Hepatocyte (in vitro differentiated cells): ENCODE measurements around the gene BEND7.

ENCODE experiments used
- EZH2 ChIP-seq: fragments of 200-600 bp; sonication (generic); IDR thresholded peaks from 2 replicates; pipeline ENCODE4 v1.6.1; 2016; ENCODE audit warnings: antibody characterized with exemption, mild to moderate bottlenecking, borderline replicate concordance
- EZH2phosphoT487 ChIP-seq: fragments of 200-600 bp; sonication (generic); IDR thresholded peaks from one replicate; pipeline ENCODE4 v1.6.1; 2018; ENCODE audit warnings: antibody characterized with exemption, mild to moderate bottlenecking, low read depth, moderate library complexity; ENCODE audit not compliant: unreplicated experiment, severe bottlenecking
- TF ChIP-seq, protein P1 (sequence below): fragments of 200-600 bp; sonication (generic); IDR thresholded peaks from 2 replicates; pipeline ENCODE4 v1.5.1; 2016; ENCODE audit warnings: antibody characterized with exemption, mild to moderate bottlenecking; ENCODE audit not compliant: poor library complexity

DNA sequence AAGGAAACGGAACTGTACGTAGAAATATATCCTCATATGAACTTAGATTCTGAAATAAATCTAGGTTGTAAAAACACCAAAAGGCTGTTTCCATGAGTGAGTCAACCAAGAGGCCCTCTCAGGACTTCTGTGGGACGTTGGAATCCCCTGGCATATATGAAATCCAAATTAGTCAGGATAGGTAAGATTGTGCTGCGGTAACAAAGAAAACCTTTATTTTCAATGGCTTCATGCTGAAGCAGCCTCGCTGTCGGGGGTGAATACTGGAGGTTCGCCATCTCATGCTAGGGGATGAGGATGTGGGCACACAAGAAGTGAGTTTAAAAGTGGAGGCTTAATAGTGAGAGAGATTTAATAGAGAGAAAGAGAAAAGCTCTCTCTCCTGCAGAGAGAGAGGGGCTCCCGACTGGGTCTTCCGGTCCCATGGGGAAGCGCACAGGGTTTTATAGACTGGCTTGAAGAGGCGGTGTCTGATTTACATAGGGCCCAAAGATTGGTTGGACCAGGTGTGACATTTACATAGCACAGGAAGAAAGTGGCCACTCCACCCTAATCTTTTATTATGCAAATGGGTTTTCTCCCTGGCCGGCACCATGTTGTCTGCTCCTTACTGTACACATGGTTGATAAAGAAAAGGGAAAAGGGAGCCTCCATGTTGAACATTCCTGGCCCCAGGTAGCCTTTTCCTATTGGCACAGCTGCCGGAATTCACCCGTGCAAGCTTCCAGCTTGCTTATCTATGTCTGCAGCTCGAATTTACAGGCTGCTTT is 128.4 kb downstream of the BEND7 start:
- TF ChIP-seq, protein P1, sequence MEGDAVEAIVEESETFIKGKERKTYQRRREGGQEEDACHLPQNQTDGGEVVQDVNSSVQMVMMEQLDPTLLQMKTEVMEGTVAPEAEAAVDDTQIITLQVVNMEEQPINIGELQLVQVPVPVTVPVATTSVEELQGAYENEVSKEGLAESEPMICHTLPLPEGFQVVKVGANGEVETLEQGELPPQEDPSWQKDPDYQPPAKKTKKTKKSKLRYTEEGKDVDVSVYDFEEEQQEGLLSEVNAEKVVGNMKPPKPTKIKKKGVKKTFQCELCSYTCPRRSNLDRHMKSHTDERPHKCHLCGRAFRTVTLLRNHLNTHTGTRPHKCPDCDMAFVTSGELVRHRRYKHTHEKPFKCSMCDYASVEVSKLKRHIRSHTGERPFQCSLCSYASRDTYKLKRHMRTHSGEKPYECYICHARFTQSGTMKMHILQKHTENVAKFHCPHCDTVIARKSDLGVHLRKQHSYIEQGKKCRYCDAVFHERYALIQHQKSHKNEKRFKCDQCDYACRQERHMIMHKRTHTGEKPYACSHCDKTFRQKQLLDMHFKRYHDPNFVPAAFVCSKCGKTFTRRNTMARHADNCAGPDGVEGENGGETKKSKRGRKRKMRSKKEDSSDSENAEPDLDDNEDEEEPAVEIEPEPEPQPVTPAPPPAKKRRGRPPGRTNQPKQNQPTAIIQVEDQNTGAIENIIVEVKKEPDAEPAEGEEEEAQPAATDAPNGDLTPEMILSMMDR, result no peak
- TF ChIP-seq EZH2 (no peak), EZH2phosphoT487 (no peak)
